Measurements from ENCODE around the gene ODF4.

DNA sequence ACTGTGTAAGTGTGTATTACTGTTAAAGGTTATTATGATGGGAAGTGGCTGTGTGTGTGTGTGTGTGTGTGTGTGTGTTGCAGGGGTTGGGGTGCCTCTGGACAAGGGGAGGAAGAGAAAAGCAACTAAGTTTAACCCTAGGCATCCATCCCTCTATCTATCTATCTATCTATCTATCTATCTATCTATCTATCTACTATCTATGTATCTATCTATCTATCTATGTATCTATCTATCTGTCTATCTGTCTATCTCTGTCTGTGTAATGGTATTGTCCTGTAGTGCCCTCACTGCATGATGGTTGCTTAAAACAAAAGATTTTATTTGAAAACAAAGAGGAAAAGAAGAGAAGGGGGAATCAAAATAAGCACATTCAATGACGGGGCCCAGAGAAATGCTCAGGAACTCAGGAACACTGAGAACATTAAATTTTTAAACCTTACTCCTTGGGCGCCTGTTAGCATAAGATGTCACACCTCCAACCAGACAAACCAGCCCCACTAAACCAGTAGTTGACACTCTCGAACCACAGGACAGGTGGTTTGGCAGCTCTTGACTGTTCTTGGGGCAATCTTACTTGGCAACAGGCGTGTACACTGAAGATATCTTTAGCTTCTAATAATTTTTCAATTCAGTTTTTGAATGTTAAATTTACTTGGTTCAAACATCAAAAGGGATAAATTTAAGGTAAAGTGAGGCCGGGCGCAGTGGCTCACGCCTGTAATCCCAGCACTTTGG, 48.4 kb downstream of the ODF4 start:
- TF ChIP-seq ZNF670 (tag by site-specific recombination; IDR thresholded peaks at IDR 0.05; ENCODE audit: low read depth) (no peak), ZIC2 (tag by site-specific recombination; IDR thresholded peaks at IDR 0.05) (no peak), ZNF140 (tag by site-specific recombination; IDR thresholded peaks at IDR 0.05) (no peak)
- TF ChIP-seq, protein P1, sequence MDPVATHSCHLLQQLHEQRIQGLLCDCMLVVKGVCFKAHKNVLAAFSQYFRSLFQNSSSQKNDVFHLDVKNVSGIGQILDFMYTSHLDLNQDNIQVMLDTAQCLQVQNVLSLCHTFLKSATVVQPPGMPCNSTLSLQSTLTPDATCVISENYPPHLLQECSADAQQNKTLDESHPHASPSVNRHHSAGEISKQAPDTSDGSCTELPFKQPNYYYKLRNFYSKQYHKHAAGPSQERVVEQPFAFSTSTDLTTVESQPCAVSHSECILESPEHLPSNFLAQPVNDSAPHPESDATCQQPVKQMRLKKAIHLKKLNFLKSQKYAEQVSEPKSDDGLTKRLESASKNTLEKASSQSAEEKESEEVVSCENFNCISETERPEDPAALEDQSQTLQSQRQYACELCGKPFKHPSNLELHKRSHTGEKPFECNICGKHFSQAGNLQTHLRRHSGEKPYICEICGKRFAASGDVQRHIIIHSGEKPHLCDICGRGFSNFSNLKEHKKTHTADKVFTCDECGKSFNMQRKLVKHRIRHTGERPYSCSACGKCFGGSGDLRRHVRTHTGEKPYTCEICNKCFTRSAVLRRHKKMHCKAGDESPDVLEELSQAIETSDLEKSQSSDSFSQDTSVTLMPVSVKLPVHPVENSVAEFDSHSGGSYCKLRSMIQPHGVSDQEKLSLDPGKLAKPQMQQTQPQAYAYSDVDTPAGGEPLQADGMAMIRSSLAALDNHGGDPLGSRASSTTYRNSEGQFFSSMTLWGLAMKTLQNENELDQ (tag by site-specific recombination; IDR thresholded peaks at IDR 0.05; ENCODE audit: low read depth), result no peak
- TF ChIP-seq, protein P2, sequence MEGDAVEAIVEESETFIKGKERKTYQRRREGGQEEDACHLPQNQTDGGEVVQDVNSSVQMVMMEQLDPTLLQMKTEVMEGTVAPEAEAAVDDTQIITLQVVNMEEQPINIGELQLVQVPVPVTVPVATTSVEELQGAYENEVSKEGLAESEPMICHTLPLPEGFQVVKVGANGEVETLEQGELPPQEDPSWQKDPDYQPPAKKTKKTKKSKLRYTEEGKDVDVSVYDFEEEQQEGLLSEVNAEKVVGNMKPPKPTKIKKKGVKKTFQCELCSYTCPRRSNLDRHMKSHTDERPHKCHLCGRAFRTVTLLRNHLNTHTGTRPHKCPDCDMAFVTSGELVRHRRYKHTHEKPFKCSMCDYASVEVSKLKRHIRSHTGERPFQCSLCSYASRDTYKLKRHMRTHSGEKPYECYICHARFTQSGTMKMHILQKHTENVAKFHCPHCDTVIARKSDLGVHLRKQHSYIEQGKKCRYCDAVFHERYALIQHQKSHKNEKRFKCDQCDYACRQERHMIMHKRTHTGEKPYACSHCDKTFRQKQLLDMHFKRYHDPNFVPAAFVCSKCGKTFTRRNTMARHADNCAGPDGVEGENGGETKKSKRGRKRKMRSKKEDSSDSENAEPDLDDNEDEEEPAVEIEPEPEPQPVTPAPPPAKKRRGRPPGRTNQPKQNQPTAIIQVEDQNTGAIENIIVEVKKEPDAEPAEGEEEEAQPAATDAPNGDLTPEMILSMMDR (tag by site-specific recombination; IDR thresholded peaks at IDR 0.05), result no peak
- TF ChIP-seq, protein P3, sequence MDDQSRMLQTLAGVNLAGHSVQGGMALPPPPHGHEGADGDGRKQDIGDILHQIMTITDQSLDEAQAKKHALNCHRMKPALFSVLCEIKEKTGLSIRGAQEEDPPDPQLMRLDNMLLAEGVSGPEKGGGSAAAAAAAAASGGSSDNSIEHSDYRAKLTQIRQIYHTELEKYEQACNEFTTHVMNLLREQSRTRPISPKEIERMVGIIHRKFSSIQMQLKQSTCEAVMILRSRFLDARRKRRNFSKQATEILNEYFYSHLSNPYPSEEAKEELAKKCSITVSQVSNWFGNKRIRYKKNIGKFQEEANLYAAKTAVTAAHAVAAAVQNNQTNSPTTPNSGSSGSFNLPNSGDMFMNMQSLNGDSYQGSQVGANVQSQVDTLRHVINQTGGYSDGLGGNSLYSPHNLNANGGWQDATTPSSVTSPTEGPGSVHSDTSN (CRISPR knock-in tag; IDR thresholded peaks at IDR 0.05), result no peak

Measured in HEK293 (cell line).